ENCODE data around the gene OSM. TPM values are rescaled to one million over a fixed set of nuclear protein-coding genes. Genes with fewer than 3 reads are reported as not detected.

OSM gene
- total and polyA plus RNA-seq, 2 experiments from 2014 or later, result 1.5 TPM; not detected in 1

GRCh38 chr22:30279046-30279788 lies 12.6 kb upstream of the OSM start:
- Histone ChIP-seq H3K4me3 (no peak overlapping the region), H3K36me3 (replicated peaks; ENCODE audit: insufficient read depth, low read depth) (no peaks in the 10 kb centered on the region), H3K9me2 (replicated peaks; ENCODE audit: insufficient read depth) (no peaks in the 10 kb centered on the region), H4K20me1 (ENCODE audit: insufficient read depth, poor library complexity, severe bottlenecking) (no peaks in the 10 kb centered on the region), H3K27me3 (no peaks in the 10 kb centered on the region), H3K27ac (no peak overlapping the region), H2AFZ (no peak overlapping the region), H3K4me2 (no peak overlapping the region), H3K9me3 (ENCODE audit: low read depth) (no peaks in the 10 kb centered on the region), H3K79me2 (no peaks in the 10 kb centered on the region), H3K4me1 (ENCODE audit: insufficient read depth) (peaks cover 7% of the 10 kb centered on the region)
- no peak for TF ChIP-seq EZH2 (IDR thresholded peaks at IDR 0.05; ENCODE audit: borderline replicate concordance)
- TF ChIP-seq EZH2phosphoT487 (IDR thresholded peaks at IDR 0.05; ENCODE audit: low read depth, severe bottlenecking, unreplicated experiment), result no peak
- no peak for TF ChIP-seq CTCF (IDR thresholded peaks at IDR 0.05; ENCODE audit: poor library complexity)
- DNase-seq (ENCODE audit: low spot score), result no peak
- 90% methylated on average over 16 of the region's 16 CpGs for WGBS (ENCODE audit: low lambda C conversion rate, missing lambda C conversion rate)

DNA sequence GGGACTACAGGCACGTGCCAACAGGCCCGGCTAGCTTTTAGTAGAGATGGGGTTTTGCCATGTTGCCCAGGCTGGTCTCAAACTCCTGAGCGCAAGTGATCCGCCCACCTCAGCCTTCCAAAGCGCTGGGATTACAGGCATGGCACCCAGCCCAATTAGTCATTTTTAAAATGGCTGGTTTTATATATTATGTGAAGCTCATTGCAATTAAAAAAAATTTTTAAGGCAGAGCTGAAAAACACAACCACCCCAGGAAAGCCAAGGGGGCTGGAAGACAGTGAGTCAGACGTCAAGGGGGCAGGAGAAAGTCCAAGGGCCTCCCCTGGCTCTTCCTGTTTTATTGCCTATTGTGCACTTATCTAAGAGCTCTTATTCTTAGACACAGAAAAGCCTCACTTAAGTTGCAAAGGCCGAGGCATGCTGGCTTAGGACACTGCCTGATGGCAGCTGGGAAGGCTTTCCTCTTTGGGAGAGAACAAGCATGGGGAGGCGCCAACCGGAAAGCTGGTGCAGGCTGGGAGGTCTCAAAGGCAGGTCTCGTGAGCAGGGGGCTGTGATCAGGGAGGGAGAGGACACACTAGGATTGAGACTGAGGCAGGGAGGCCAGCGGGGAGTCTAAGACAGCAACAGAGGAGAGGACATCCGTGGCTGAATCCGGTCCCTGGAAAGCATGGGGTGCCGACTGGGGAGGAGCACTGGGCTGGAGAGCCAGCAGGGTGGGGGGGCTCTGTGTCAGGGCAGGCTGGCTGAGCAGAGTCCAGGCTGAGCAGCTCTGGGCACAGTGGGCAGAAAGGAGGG lies 11.1 kb upstream of the OSM start:
- Histone ChIP-seq H3K4me1 (ENCODE audit: insufficient read depth) (peaks cover 7% of the 10 kb centered on the region), H4K20me1 (ENCODE audit: insufficient read depth, poor library complexity, severe bottlenecking) (no peaks in the 10 kb centered on the region), H2AFZ (no peak overlapping the region), H3K27me3 (no peaks in the 10 kb centered on the region), H3K9me3 (ENCODE audit: low read depth) (no peaks in the 10 kb centered on the region), H3K79me2 (no peaks in the 10 kb centered on the region), H3K4me3 (no peak overlapping the region), H3K4me2 (peak overlapping the region; percentile 63), H3K36me3 (replicated peaks; ENCODE audit: insufficient read depth, low read depth) (no peaks in the 10 kb centered on the region), H3K27ac (peak overlapping the region; percentile 82), H3K9me2 (replicated peaks; ENCODE audit: insufficient read depth) (no peaks in the 10 kb centered on the region)
- 60% methylated on average over 14 of the region's 14 CpGs for WGBS (ENCODE audit: low lambda C conversion rate, missing lambda C conversion rate)
- peak; percentile 68 for DNase-seq (ENCODE audit: low spot score)
- no peak for TF ChIP-seq EZH2 (IDR thresholded peaks at IDR 0.05; ENCODE audit: borderline replicate concordance)
- no peak for TF ChIP-seq EZH2phosphoT487 (IDR thresholded peaks at IDR 0.05; ENCODE audit: low read depth, severe bottlenecking, unreplicated experiment)
- no peak for TF ChIP-seq CTCF (IDR thresholded peaks at IDR 0.05; ENCODE audit: poor library complexity)

GRCh38 chr22:30276039-30276438 lies 9.4 kb upstream of the OSM start:
- 82% methylated on average over 8 of the region's 8 CpGs for WGBS (ENCODE audit: low lambda C conversion rate, missing lambda C conversion rate)
- no peak overlapping the region for H2AFZ ChIP-seq

More at GRCh38 chr22:30276039-30276438, 9.4 kb upstream of the OSM start:
- Histone ChIP-seq H3K4me3 (no peak overlapping the region), H3K79me2 (no peaks in the 10 kb centered on the region), H3K27me3 (no peaks in the 10 kb centered on the region), H3K4me2 (no peak overlapping the region), H3K4me1 (ENCODE audit: insufficient read depth) (peaks cover 7% of the 10 kb centered on the region), H3K9me3 (ENCODE audit: low read depth) (no peaks in the 10 kb centered on the region), H3K36me3 (replicated peaks; ENCODE audit: insufficient read depth, low read depth) (no peaks in the 10 kb centered on the region), H3K9me2 (replicated peaks; ENCODE audit: insufficient read depth) (no peaks in the 10 kb centered on the region), H4K20me1 (ENCODE audit: insufficient read depth, poor library complexity, severe bottlenecking) (no peaks in the 10 kb centered on the region), H3K27ac (no peak overlapping the region)
- no peak for TF ChIP-seq CTCF (IDR thresholded peaks at IDR 0.05; ENCODE audit: poor library complexity)
- TF ChIP-seq EZH2phosphoT487 (IDR thresholded peaks at IDR 0.05; ENCODE audit: low read depth, severe bottlenecking, unreplicated experiment), result no peak
- no peak for TF ChIP-seq EZH2 (IDR thresholded peaks at IDR 0.05; ENCODE audit: borderline replicate concordance)
- no peak for DNase-seq (ENCODE audit: low spot score)

Measured in hepatocyte (in vitro differentiated cells).